ENCODE measurements around the gene STAT5B. TPM values are rescaled to one million over a fixed set of nuclear protein-coding genes. Genes with fewer than 3 reads are reported as not detected.

STAT5B gene
- total RNA-seq, 2 donors from 2014 or later: 35.7 to 51.4 TPM

DNA sequence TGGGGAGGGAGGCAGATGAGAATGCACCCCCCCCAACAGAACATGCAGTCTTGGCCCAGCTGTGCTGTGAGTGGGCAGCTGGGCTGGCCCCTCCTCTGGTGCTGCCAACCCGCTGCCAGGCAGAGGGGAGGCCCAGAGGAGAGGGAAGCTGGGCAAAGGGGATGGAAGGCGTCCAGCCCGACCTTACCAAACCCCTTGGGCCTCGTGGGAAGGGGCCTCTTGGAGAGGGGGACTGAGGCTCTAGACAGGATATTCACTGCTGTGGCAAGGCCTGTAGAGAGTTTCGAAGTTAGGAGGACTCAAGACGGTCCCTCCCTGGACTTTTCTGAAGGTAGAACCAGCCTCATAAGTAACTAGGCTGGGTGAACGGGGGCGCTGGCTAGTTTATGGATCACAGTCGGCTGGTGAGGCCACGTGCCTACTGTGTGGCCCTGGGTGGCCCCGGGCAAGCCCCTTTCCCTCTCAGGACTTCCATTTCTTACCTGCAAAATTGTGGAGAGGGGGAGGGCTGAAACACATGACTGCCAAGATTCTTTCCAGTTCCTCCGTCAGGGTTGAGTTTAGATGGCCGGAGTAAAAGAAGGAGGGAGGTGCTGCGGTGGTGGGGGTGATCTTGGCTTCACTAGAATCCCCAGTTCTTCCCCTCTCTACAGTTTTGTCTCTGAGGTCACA, 11.2 kb upstream of the STAT5B start:
- H3K9me3 Mint-ChIP-seq: no peaks in the 10 kb centered on the region
- peak; percentile 55 for DNase-seq
- H3K9ac ChIP-seq (ENCODE audit: extremely low read depth, low read length, poor library complexity, severe bottlenecking): no peak overlapping the region
- H3K4me1 Mint-ChIP-seq: peaks cover 3% of the 10 kb centered on the region
- no peaks in the 10 kb centered on the region for H3K4me1 ChIP-seq (ENCODE audit: control insufficient read depth, insufficient read depth, low read length)
- TF ChIP-seq, protein P1, sequence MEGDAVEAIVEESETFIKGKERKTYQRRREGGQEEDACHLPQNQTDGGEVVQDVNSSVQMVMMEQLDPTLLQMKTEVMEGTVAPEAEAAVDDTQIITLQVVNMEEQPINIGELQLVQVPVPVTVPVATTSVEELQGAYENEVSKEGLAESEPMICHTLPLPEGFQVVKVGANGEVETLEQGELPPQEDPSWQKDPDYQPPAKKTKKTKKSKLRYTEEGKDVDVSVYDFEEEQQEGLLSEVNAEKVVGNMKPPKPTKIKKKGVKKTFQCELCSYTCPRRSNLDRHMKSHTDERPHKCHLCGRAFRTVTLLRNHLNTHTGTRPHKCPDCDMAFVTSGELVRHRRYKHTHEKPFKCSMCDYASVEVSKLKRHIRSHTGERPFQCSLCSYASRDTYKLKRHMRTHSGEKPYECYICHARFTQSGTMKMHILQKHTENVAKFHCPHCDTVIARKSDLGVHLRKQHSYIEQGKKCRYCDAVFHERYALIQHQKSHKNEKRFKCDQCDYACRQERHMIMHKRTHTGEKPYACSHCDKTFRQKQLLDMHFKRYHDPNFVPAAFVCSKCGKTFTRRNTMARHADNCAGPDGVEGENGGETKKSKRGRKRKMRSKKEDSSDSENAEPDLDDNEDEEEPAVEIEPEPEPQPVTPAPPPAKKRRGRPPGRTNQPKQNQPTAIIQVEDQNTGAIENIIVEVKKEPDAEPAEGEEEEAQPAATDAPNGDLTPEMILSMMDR (conservative IDR thresholded peaks at IDR 0.05): no peak
- peak overlapping the region; percentile 73 for H3K4me3 ChIP-seq (ENCODE audit: low read length)
- no peaks in the 10 kb centered on the region for H3K9me3 ChIP-seq (ENCODE audit: control insufficient read depth, low read length)
- H3K4me3 Mint-ChIP-seq: peak overlapping the region; percentile 48
- peaks cover 45% of the 10 kb centered on the region for H3K27me3 ChIP-seq (ENCODE audit: control insufficient read depth, insufficient read depth, low read length, poor library complexity, severe bottlenecking)
- WGBS, 2 experiments (ENCODE audit: insufficient coverage in 1 of 2, insufficient read length in 1 of 2): 80 to 86% methylated on average over 9 to 13 of the region's 14 CpGs
- H3K36me3 ChIP-seq (ENCODE audit: control insufficient read depth, insufficient read depth, low read length): no peaks in the 10 kb centered on the region
- H3K27ac ChIP-seq (ENCODE audit: low read depth, low read length): no peak overlapping the region
- H3K27me3 Mint-ChIP-seq (ENCODE audit: insufficient read depth): peaks cover 37% of the 10 kb centered on the region
- H3K27ac Mint-ChIP-seq: no peak overlapping the region
- H3K36me3 Mint-ChIP-seq (ENCODE audit: low read depth): no peaks in the 10 kb centered on the region

DNA sequence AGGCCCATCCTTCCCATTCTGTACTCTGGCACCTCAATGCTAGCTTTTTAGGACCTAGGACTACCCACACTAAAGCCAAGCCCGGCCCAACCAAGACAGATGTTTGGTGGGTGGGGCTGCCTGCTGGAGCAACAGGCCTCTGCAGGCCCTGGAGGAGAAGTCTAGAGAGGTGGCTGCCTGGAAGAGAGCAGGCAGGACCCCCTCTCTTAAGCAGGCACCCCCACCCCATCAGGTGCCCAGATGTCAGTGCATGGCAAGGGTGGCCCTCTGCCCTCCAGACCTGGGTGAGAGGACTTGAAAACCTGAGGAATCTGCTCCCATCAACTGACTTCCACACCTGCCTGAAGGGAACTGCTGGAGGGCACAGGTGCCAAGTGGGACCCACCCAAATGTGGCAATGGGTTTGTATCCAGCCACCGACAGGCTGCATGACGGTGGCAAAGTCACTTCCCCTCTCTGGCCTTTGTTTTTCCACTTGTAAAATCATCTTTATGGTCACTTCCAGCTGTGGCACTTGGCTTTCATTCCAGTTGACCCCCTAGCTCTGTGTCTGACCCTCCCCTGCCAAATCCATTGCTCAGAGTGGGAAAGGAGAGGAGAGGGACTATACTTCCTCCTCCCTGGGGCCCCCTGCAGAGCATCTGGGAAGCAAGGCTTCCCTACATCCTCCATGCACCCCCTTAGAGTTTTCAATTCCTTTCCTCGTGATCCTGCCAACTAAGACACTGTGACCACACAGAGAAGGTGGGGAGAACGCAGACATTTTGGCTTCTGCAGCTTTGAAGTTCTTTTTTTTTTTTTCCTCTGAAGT, 10.4 kb upstream of the STAT5B start:
- no peaks in the 10 kb centered on the region for H3K4me1 ChIP-seq (ENCODE audit: control insufficient read depth, insufficient read depth, low read length)
- no peaks in the 10 kb centered on the region for H3K36me3 ChIP-seq (ENCODE audit: control insufficient read depth, insufficient read depth, low read length)
- peak overlapping the region; percentile 48 for H3K4me3 Mint-ChIP-seq
- no peaks in the 10 kb centered on the region for H3K9me3 Mint-ChIP-seq
- peaks cover 3% of the 10 kb centered on the region for H3K4me1 Mint-ChIP-seq
- H3K27me3 ChIP-seq (ENCODE audit: control insufficient read depth, insufficient read depth, low read length, poor library complexity, severe bottlenecking): peaks cover 45% of the 10 kb centered on the region
- peak; percentile 49 for DNase-seq
- no peak overlapping the region for H3K27ac Mint-ChIP-seq
- no peak overlapping the region for H3K4me3 ChIP-seq (ENCODE audit: low read length)
- no peak overlapping the region for H3K9ac ChIP-seq (ENCODE audit: extremely low read depth, low read length, poor library complexity, severe bottlenecking)
- peaks cover 37% of the 10 kb centered on the region for H3K27me3 Mint-ChIP-seq (ENCODE audit: insufficient read depth)
- TF ChIP-seq, protein P1 (conservative IDR thresholded peaks at IDR 0.05): no peak
- H3K27ac ChIP-seq (ENCODE audit: low read depth, low read length): no peak overlapping the region
- H3K9me3 ChIP-seq (ENCODE audit: control insufficient read depth, low read length): no peaks in the 10 kb centered on the region
- H3K36me3 Mint-ChIP-seq (ENCODE audit: low read depth): no peaks in the 10 kb centered on the region
- 87 to 89% methylated on average over 1 to 5 of the region's 5 CpGs for WGBS, 2 experiments (ENCODE audit: insufficient coverage in 1 of 2, insufficient read length in 1 of 2)

DNA sequence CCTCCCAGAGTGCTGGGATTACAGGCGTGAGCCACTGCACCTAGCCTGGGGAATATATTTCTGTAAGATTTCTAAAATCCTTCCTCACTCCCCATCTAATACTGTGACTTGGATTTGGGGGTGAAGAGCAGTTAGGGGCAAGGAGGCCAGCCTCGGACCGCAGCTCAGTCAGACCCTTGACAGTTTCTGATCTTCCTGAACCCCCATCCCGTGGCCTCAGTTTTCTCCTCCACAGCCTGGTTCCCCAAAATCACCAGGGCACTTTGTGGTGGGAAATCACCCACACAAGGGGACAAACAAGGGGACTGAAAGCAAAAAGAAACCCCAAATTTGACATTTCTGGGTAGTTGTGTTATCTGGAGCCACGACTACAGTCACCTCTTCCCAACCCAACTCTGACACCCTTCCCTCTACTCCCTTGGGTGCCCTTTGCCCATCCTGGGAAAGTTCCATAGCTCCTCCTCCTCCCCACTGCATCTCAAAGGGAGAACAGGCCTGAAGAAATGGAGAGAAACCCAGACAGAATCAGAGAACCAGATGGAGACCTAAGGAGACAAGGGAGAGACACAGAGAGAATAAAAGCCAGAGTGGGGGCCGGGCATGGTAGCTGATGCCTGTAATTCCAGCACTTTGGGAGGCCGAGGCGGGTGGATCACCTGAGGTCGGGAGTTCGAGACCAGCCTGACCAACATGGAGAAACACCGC, 9.3 kb upstream of the STAT5B start:
- peaks cover 3% of the 10 kb centered on the region for H3K4me1 Mint-ChIP-seq
- H3K4me3 ChIP-seq (ENCODE audit: low read length): no peak overlapping the region
- peaks cover 41% of the 10 kb centered on the region for H3K27me3 ChIP-seq (ENCODE audit: control insufficient read depth, insufficient read depth, low read length, poor library complexity, severe bottlenecking)
- H3K27ac Mint-ChIP-seq: no peak overlapping the region
- H3K36me3 ChIP-seq (ENCODE audit: control insufficient read depth, insufficient read depth, low read length): no peaks in the 10 kb centered on the region
- H3K9me3 Mint-ChIP-seq: no peaks in the 10 kb centered on the region
- H3K36me3 Mint-ChIP-seq (ENCODE audit: low read depth): no peaks in the 10 kb centered on the region
- no peak overlapping the region for H3K27ac ChIP-seq (ENCODE audit: low read depth, low read length)
- no peak overlapping the region for H3K9ac ChIP-seq (ENCODE audit: extremely low read depth, low read length, poor library complexity, severe bottlenecking)
- peak; percentile 27 for DNase-seq
- no peak overlapping the region for H3K4me3 Mint-ChIP-seq
- WGBS, 2 experiments (ENCODE audit: insufficient coverage in 1 of 2, insufficient read length in 1 of 2): 88 to 90% methylated on average over 4 to 10 of the region's 11 CpGs
- H3K4me1 ChIP-seq (ENCODE audit: control insufficient read depth, insufficient read depth, low read length): no peaks in the 10 kb centered on the region
- H3K9me3 ChIP-seq (ENCODE audit: control insufficient read depth, low read length): no peaks in the 10 kb centered on the region
- H3K27me3 Mint-ChIP-seq (ENCODE audit: insufficient read depth): peaks cover 35% of the 10 kb centered on the region
- TF ChIP-seq, protein P1 (conservative IDR thresholded peaks at IDR 0.05): no peak

Data from endodermal cell (in vitro differentiated cells).